Nephron progenitor cell (in vitro differentiated cells): ENCODE data around the gene C1GALT1C1.

Source experiments
- DNase-seq: peaks from one replicate; pipeline ENCODE4 v3.0.0; 2021
- H3K27ac Mint-ChIP-seq: 2 replicates; pipeline ENCODE4 v1.8.0; 2021; ENCODE audit warnings: mild to moderate bottlenecking, moderate library complexity, mixed read lengths
- H3K27me3 Mint-ChIP-seq: 2 replicates; pipeline ENCODE4 v1.8.0; 2021; ENCODE audit warnings: mild to moderate bottlenecking, low read depth, mixed read lengths; ENCODE audit not compliant: poor library complexity
- H3K36me3 Mint-ChIP-seq: 2 replicates; pipeline ENCODE4 v1.8.0; 2021; ENCODE audit warnings: low read depth, mixed read lengths
- H3K4me1 Mint-ChIP-seq: 2 replicates; pipeline ENCODE4 v1.8.0; 2021; ENCODE audit warnings: mixed read lengths
- H3K4me3 Mint-ChIP-seq: 2 replicates; pipeline ENCODE4 v1.8.0; 2021; ENCODE audit warnings: mild to moderate bottlenecking, moderate library complexity, mixed read lengths
- H3K9me3 Mint-ChIP-seq: 2 replicates; pipeline ENCODE4 v1.8.0; 2021; ENCODE audit warnings: mild to moderate bottlenecking, moderate library complexity, mixed read lengths
- CTCF ChIP-seq: fragments of 200-600 bp; sonication (generic); IDR thresholded peaks from 2 replicates; pipeline ENCODE4 v1.5.0; 2021; ENCODE audit warnings: antibody characterized with exemption

Gene C1GALT1C1

GRCh38 chrX:120629667-120630537 is at the start of gene C1GALT1C1:
C1GALT1C1 (minus strand) TSS chrX:120630054; CDS start chrX:120627166, 2,888 bp downstream.
- Mint-ChIP-seq H3K4me1 (no peaks in the 10 kb centered on the region), H3K27ac (peak within 1 kb of the TSS; percentile 95)
- TF ChIP-seq CTCF, result no peak

GRCh38 chrX:120677004-120677652 is 47.3 kb upstream of the C1GALT1C1 start:
- no peak for DNase-seq
- Mint-ChIP-seq H3K4me1 (no peaks in the 10 kb centered on the region), H3K27ac (no peak overlapping the region), H3K27me3 (no peaks in the 10 kb centered on the region), H3K36me3 (no peaks in the 10 kb centered on the region), H3K9me3 (peaks cover 40% of the 10 kb centered on the region), H3K4me3 (no peak overlapping the region)
- no peak for TF ChIP-seq CTCF

More at GRCh38 chrX:120629667-120630537, at the start of gene C1GALT1C1:
- Mint-ChIP-seq H3K27me3 (no peaks in the 10 kb centered on the region), H3K4me3 (peak within 1 kb of the TSS; percentile 90), H3K9me3 (peaks cover 23% of the 10 kb centered on the region), H3K36me3 (no peaks in the 10 kb centered on the region)
- peak; percentile 88 for DNase-seq

GRCh38 chrX:120672841-120673530 is 43.1 kb upstream of the C1GALT1C1 start:
- H3K27ac Mint-ChIP-seq, result no peak overlapping the region
- H3K36me3 Mint-ChIP-seq, result no peaks in the 10 kb centered on the region
- no peak for DNase-seq
- H3K4me3 Mint-ChIP-seq, result no peak overlapping the region
- H3K27me3 Mint-ChIP-seq, result no peaks in the 10 kb centered on the region
- no peak for TF ChIP-seq CTCF
- peaks cover 29% of the 10 kb centered on the region for H3K9me3 Mint-ChIP-seq
- H3K4me1 Mint-ChIP-seq, result no peaks in the 10 kb centered on the region

GRCh38 chrX:120672389-120672788 is 42.5 kb upstream of the C1GALT1C1 start:
- no peaks in the 10 kb centered on the region for H3K27me3 Mint-ChIP-seq
- DNase-seq, result no peak
- peaks cover 29% of the 10 kb centered on the region for H3K9me3 Mint-ChIP-seq
- no peaks in the 10 kb centered on the region for H3K36me3 Mint-ChIP-seq
- no peaks in the 10 kb centered on the region for H3K4me1 Mint-ChIP-seq
- no peak overlapping the region for H3K27ac Mint-ChIP-seq
- TF ChIP-seq CTCF, result no peak
- H3K4me3 Mint-ChIP-seq, result no peak overlapping the region

- Mint-ChIP-seq H3K27me3 (no peaks in the 10 kb centered on the region), H3K4me3 (no peak overlapping the region), H3K9me3 (peaks cover 29% of the 10 kb centered on the region), H3K27ac (no peak overlapping the region), H3K4me1 (no peaks in the 10 kb centered on the region), H3K36me3 (no peaks in the 10 kb centered on the region)
- TF ChIP-seq CTCF, result no peak
- DNase-seq, result no peak
Observed at GRCh38 chrX:120671963-120672362, 42.1 kb upstream of the C1GALT1C1 start.
